ENCODE results near the gene GPR3. TPM values are rescaled to one million over a fixed set of nuclear protein-coding genes. Genes with fewer than 3 reads are reported as not detected.

Gene GPR3
- total RNA-seq, 4 donors from 2014 or later: 0.51 to 0.66 TPM; not detected in 2

DNA sequence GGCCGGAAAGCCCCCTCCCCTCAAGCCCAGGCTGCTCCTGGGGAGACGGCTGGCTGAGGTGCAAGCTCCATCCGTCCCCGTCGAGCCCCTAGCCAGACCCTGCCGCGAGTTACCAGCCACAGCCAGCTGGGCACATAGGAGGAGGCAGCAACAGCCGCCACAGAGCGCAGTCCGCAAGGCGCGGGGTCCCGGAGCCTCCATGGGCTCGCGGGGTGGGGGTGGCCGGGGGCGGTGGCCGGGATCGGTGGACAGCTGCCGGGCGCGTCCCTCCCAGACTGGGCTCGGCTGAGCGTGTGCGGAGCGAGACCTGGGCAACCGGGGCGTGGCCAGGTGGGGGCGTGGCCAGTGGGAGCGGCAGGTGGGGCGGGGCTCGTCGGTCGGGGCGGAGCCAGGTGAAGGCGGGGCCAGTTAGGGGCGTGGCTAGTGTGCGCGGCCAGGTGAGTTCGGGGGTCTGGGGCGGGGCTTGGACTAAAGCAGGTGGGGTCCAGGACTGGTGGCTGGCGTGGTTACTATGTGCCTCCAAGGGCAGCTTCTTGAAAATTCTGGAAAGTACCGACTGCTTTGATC lies 9.3 kb upstream of the GPR3 start, which contains the start of gene CD164L2:
TSS of gene CD164L2 (minus strand) at position 295 of the 567 bp plus-strand sequence. CDS start at position 201, 94 bp downstream.
- TF ChIP-seq, protein P1, sequence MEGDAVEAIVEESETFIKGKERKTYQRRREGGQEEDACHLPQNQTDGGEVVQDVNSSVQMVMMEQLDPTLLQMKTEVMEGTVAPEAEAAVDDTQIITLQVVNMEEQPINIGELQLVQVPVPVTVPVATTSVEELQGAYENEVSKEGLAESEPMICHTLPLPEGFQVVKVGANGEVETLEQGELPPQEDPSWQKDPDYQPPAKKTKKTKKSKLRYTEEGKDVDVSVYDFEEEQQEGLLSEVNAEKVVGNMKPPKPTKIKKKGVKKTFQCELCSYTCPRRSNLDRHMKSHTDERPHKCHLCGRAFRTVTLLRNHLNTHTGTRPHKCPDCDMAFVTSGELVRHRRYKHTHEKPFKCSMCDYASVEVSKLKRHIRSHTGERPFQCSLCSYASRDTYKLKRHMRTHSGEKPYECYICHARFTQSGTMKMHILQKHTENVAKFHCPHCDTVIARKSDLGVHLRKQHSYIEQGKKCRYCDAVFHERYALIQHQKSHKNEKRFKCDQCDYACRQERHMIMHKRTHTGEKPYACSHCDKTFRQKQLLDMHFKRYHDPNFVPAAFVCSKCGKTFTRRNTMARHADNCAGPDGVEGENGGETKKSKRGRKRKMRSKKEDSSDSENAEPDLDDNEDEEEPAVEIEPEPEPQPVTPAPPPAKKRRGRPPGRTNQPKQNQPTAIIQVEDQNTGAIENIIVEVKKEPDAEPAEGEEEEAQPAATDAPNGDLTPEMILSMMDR (IDR thresholded peaks at IDR 0.05; ENCODE audit: low read depth): no peak

DNA sequence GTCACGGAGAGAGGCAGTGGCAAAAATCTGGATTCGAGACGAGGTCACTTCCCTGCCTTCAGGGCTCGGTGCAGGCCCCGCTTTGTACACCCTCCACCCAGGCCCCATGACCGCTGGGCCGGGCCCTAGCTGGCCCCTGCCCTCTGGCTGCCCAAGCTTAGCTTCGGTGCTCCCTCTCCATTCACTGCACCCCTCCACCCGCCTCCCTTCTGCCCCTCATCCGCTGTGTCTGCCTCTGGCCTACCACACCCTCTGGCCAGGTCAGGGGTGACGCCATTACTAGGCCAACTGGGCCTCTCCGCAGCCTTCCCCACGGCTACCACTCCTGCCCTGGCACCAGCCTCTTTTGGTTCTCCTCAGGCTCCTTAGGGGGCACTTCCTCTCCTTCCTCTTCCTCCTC lies 8.8 kb upstream of the GPR3 start:
- TF ChIP-seq, protein P1 (IDR thresholded peaks at IDR 0.05; ENCODE audit: low read depth): no peak

DNA sequence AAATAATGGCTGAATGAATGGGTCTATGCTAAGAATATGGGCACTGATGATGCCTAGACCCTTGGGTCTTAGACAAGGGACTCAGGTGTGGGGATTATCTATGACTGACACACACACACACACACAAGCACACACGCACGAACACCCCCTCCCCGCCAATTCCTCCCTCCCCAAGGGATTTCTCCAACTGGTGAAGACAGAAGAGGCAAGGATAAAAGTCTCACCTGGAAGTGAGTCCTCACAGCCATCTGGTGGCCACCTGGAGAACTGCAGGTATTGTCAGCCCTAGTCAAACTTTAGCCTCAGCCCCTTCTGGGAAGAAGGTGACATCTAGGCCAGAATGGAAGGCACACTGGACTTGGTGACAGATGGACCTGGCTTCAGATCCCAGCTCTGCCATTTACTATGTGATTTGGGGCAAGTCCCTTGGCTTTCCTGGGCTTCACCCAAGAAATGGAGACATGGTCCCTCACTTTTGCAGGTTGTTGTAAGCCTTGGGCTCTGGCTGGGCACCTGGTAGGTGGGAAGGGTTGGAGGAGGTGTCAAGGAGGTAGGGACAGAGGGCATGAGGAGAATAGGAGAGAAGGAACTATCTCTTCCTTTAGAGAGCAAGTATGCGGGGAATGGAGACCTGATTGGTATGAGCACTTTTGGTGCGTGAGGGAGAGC lies 4.0 kb upstream of the GPR3 start:
- TF ChIP-seq, protein P1 (IDR thresholded peaks at IDR 0.05; ENCODE audit: low read depth): no peak

DNA sequence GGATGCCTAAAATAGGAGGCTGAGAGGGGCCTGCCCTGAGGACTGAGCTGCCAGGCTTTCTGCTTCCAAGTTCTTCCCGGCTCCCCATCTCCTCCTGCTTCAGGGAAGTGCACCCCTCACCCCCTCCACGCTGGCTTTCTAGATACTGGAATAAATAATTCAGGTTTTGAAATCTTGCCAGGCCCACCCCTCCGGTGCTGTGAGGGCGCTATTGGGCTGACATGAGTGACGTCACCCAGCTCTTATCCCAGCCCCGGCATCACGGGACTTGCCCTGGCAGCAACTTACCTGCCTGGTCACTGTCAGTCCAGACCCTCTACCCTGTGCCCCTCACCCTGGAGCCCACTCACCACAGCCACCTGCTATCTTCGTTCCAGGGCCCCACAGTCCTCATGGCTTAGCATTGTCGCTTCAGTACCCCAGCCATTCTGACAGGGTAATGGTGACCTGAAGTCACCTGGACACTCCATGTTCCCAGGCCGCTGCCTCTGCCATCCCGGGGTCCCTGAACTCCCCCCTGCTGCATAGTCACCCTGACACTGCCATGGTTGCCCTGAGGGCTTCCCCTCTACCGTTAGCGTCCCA lies 819 bp upstream of the GPR3 start:
- TF ChIP-seq, protein P1 (IDR thresholded peaks at IDR 0.05; ENCODE audit: low read depth): no peak

DNA sequence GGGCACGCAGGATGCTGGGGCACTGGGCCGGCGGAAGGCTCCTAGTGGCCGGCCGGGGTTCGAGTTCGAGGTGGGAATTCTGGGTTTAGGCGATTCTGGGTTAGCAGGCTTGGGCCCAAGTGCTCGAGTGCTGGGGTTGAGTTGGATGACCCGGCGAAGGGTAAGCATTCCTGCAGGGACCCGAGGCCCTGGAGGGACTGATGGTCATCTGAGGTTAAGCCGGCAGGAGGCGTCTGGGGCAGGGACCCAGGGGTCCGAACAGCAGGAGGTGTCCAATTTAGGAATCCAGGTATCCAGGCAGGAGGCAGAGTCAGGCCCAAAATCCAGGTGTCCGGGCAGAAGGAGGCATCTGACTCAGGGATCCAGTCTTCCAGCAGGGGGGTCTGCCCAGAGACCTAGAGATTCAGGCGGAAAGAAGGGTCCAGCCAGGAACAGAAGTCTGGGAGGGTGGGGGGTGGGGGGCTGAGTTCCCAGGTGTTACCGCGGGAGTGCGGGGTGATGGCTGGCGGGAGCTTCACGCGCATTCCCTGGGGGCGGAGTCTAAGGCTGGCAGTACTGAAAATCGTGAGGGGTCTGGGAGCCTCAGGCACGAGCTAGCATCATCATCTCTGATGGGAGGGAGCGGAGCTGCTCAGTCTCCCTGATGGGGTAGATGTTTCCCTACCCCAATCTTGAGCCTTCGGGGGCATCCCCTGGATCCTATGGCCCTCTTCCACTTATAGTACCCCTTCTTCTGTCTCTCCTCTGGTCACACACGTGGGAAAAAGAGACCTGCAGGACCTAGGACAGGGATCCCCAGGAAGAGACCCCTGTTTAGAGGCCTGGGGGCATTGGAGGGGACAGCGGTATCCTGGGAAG lies 585 bp downstream of the GPR3 start:
- TF ChIP-seq, protein P1 (IDR thresholded peaks at IDR 0.05; ENCODE audit: low read depth): no peak

DNA sequence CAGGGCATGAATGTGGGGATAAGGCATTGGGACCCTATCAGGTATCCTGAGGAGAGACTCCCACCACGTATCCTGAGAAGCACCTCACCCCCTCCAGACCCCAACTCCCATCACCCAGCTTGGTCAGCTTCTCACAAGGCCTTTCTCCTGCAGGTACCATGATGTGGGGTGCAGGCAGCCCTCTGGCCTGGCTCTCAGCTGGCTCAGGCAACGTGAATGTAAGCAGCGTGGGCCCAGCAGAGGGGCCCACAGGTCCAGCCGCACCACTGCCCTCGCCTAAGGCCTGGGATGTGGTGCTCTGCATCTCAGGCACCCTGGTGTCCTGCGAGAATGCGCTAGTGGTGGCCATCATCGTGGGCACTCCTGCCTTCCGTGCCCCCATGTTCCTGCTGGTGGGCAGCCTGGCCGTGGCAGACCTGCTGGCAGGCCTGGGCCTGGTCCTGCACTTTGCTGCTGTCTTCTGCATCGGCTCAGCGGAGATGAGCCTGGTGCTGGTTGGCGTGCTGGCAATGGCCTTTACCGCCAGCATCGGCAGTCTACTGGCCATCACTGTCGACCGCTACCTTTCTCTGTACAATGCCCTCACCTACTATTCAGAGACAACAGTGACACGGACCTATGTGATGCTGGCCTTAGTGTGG lies 1.3 kb downstream of the GPR3 start:
- TF ChIP-seq, protein P1 (IDR thresholded peaks at IDR 0.05; ENCODE audit: low read depth): no peak
